SK-N-SH treated with all-trans-retinoic acid at 6 μM for 48 hours (cell line): ENCODE data around the gene OTOL1.

Experiments
- ARNTL ChIP-seq: fragments of 450-650 bp; formaldehyde crosslinking; IDR thresholded peaks from 2 replicates; pipeline ENCODE4 v1.5.0; 2020; ENCODE audit warnings: low read depth, mild to moderate bottlenecking, moderate library complexity, borderline replicate concordance
- CREB5 ChIP-seq: fragments of 250-450 bp; sonication (Bioruptor Pico); IDR thresholded peaks from 2 replicates; pipeline ENCODE4 v1.5.1; 2020; ENCODE audit warnings: low read depth, mild to moderate bottlenecking, moderate library complexity
- CSDC2 ChIP-seq: fragments of 250-450 bp; sonication (Bioruptor Pico); IDR thresholded peaks from 2 replicates; pipeline ENCODE4 v1.5.0; 2020; ENCODE audit warnings: mild to moderate bottlenecking, moderate library complexity
- CSRNP3 ChIP-seq: fragments of 250-450 bp; sonication (Bioruptor Pico); IDR thresholded peaks from 2 replicates; pipeline ENCODE4 v1.5.1; 2021; ENCODE audit warnings: mild to moderate bottlenecking, moderate library complexity
- PATZ1 ChIP-seq: fragments of 250-450 bp; sonication (Bioruptor Pico); IDR thresholded peaks from 2 replicates; pipeline ENCODE4 v1.8.0; 2020; ENCODE audit warnings: mild to moderate bottlenecking, moderate library complexity, borderline replicate concordance
- POU6F1 ChIP-seq: fragments of 250-450 bp; sonication (Bioruptor Pico); IDR thresholded peaks from 2 replicates; pipeline ENCODE4 v1.8.0; 2021; ENCODE audit warnings: low read depth, mild to moderate bottlenecking, moderate library complexity, borderline replicate concordance
- TCF4 ChIP-seq: fragments of 250-450 bp; sonication (Bioruptor Pico); IDR thresholded peaks from 2 replicates; pipeline ENCODE4 v1.8.0; 2021; ENCODE audit warnings: mild to moderate bottlenecking, moderate library complexity, borderline replicate concordance
- TOX ChIP-seq: fragments of 250-450 bp; sonication (Bioruptor Pico); IDR thresholded peaks from 2 replicates; pipeline ENCODE4 v1.8.0; 2021; ENCODE audit warnings: mild to moderate bottlenecking, moderate library complexity, borderline replicate concordance
- TSHZ2 ChIP-seq: fragments of 250-450 bp; sonication (Bioruptor Pico); IDR thresholded peaks from 2 replicates; pipeline ENCODE4 v1.5.0; 2020; ENCODE audit warnings: mild to moderate bottlenecking, moderate library complexity
- ZFP3 ChIP-seq: fragments of 250-450 bp; sonication (Bioruptor Pico); IDR thresholded peaks from 2 replicates; pipeline ENCODE4 v1.5.0; 2020; ENCODE audit warnings: mild to moderate bottlenecking, moderate library complexity
- ZFP30 ChIP-seq: fragments of 450-650 bp; formaldehyde crosslinking; IDR thresholded peaks from 2 replicates; pipeline ENCODE4 v1.5.0; 2022; ENCODE audit warnings: mild to moderate bottlenecking, moderate library complexity
- ZNF565 ChIP-seq: fragments of 450-650 bp; formaldehyde crosslinking; conservative IDR thresholded peaks from 2 replicates; pipeline ENCODE4 v1.5.0; 2020; ENCODE audit warnings: low read depth, mild to moderate bottlenecking, moderate library complexity
- ZNF70 ChIP-seq: fragments of 450-650 bp; formaldehyde crosslinking; IDR thresholded peaks from 2 replicates; pipeline ENCODE4 v1.5.0; 2020; ENCODE audit warnings: mild to moderate bottlenecking, moderate library complexity

GRCh38 chr3:161540594-161540993 lies 44.0 kb downstream of the OTOL1 start:
- TF ChIP-seq ARNTL (CRISPR knock-in tag): no peak
- TF ChIP-seq CSDC2 (CRISPR knock-in tag): no peak
- TF ChIP-seq ZFP30: no peak
- no peak for TF ChIP-seq PATZ1
- no peak for TF ChIP-seq TCF4 (CRISPR knock-in tag)
- no peak for TF ChIP-seq CSRNP3 (CRISPR knock-in tag)
- TF ChIP-seq ZNF70: no peak
- no peak for TF ChIP-seq POU6F1 (CRISPR knock-in tag)
- TF ChIP-seq TSHZ2 (CRISPR knock-in tag): no peak
- TF ChIP-seq CREB5 (CRISPR knock-in tag): no peak
- TF ChIP-seq ZNF565 (CRISPR knock-in tag): no peak
- no peak for TF ChIP-seq TOX
- no peak for TF ChIP-seq ZFP3 (CRISPR knock-in tag)
